HUES48 (cell line): ENCODE results near the gene VTA1.
"Not testable (repeated sequence)": the region's sequence is repeated elsewhere in the genome, so short reads cannot be mapped to it uniquely, and the experiment has no call there.

Experiments used
- H3K27ac ChIP-seq: one replicate; pipeline ENCODE4 v1.7.0; 2013; ENCODE audit warnings: low read depth, low read length, inconsistent platforms
- H3K27me3 ChIP-seq: 2 replicates; pipeline ENCODE4 v1.6.1; 2013; ENCODE audit warnings: mild to moderate bottlenecking, low read length; ENCODE audit not compliant: control insufficient read depth, insufficient read depth
- H3K36me3 ChIP-seq: 2 replicates; pipeline ENCODE4 v1.6.1; 2013; ENCODE audit warnings: low read length; ENCODE audit not compliant: control insufficient read depth, insufficient read depth
- H3K4me1 ChIP-seq: 2 replicates; pipeline ENCODE4 v1.6.1; 2013; ENCODE audit warnings: mild to moderate bottlenecking, low read length; ENCODE audit not compliant: control insufficient read depth, insufficient read depth
- H3K4me3 ChIP-seq: 2 replicates; pipeline ENCODE4 v1.5.1; 2013; ENCODE audit warnings: mild to moderate bottlenecking, low read depth, low read length
- H3K9ac ChIP-seq: 2 replicates; pipeline ENCODE4 v1.6.1; 2013; ENCODE audit warnings: mild to moderate bottlenecking, low read depth, low read length, moderate library complexity
- H3K9me3 ChIP-seq: 2 replicates; pipeline ENCODE4 v1.6.1; 2013; ENCODE audit warnings: low read length; ENCODE audit not compliant: control insufficient read depth, insufficient read depth

The VTA1 gene

DNA sequence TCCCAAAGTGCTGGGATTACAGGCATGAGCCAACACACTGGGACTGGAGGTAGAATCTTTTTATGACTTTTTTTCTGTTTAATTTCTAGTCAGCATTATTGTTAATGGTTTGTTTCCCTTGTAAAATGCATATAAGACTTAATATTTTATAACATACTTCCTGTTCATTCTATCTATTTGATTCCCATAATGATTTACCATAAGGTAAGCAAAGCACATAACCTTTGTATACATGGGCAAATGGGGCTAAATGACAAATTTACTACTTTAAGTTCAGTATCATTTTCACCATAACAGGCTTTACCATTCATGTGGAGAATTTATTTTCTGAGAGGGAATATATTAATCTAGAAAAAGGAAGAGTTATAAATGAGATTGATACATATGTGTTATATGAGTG is 24.3 kb downstream of the VTA1 start:
- Histone ChIP-seq H3K4me3 (no peak overlapping the region), H3K27me3 (no peaks in the 10 kb centered on the region), H3K9ac (no peak overlapping the region), H3K9me3 (no peaks in the 10 kb centered on the region), H3K36me3 (peaks cover 85% of the 10 kb centered on the region), H3K4me1 (no peaks in the 10 kb centered on the region), H3K27ac (no peak overlapping the region)

- no peaks in the 10 kb centered on the region for H3K4me1 ChIP-seq
- H3K27me3 ChIP-seq = no peaks in the 10 kb centered on the region
- H3K4me3 ChIP-seq = no peak overlapping the region
- H3K9ac ChIP-seq = no peak overlapping the region
- no peak overlapping the region for H3K27ac ChIP-seq
- H3K36me3 ChIP-seq = peaks cover 80% of the 10 kb centered on the region
- no peaks in the 10 kb centered on the region for H3K9me3 ChIP-seq
Measured at GRCh38 chr6:142172758-142173157, 25.7 kb downstream of the VTA1 start.

- H3K36me3 ChIP-seq = peaks cover 74% of the 10 kb centered on the region
- no peak overlapping the region for H3K27ac ChIP-seq
- no peaks in the 10 kb centered on the region for H3K4me1 ChIP-seq
- H3K9me3 ChIP-seq = no peaks in the 10 kb centered on the region
- no peak overlapping the region for H3K9ac ChIP-seq
- no peaks in the 10 kb centered on the region for H3K27me3 ChIP-seq
- no peak overlapping the region for H3K4me3 ChIP-seq
Measured at GRCh38 chr6:142173980-142174379, 26.9 kb downstream of the VTA1 start.

- H3K4me3 ChIP-seq = no peak overlapping the region
- no peaks in the 10 kb centered on the region for H3K4me1 ChIP-seq
- peaks cover 67% of the 10 kb centered on the region for H3K36me3 ChIP-seq
- no peak overlapping the region for H3K9ac ChIP-seq
- no peak overlapping the region for H3K27ac ChIP-seq
- H3K9me3 ChIP-seq = no peaks in the 10 kb centered on the region
- no peaks in the 10 kb centered on the region for H3K27me3 ChIP-seq
Measured at GRCh38 chr6:142174703-142175102, 27.6 kb downstream of the VTA1 start.

DNA sequence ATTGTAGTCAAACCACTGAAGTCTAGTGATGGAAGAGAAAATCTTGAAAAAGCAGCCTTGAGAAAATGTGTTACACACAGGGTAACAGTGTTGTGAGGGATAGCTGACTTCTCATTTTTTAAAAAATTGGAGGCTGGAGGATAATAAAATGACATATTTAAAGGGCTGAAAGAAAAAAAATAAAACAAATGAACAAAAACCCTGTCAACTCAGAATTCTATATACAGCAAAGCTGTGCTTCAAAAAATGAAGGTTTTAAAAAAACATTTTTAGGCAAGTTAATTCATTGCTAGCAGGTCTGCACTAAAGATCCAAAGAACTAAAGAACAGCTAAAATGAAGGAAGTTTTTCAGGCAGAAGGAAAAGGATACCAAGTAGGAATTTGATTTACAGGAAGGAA is 31.1 kb downstream of the VTA1 start:
- Histone ChIP-seq H3K36me3 (peaks cover 36% of the 10 kb centered on the region), H3K4me1 (no peaks in the 10 kb centered on the region), H3K27me3 (no peaks in the 10 kb centered on the region), H3K27ac (no peak overlapping the region), H3K9me3 (no peaks in the 10 kb centered on the region), H3K9ac (no peak overlapping the region), H3K4me3 (no peak overlapping the region)

GRCh38 chr6:142182004-142182403 is 34.9 kb downstream of the VTA1 start:
- Histone ChIP-seq H3K36me3 (peaks cover 8% of the 10 kb centered on the region), H3K4me3 (no peak overlapping the region), H3K4me1 (no peaks in the 10 kb centered on the region), H3K27ac (no peak overlapping the region), H3K9me3 (no peaks in the 10 kb centered on the region), H3K9ac (no peak overlapping the region), H3K27me3 (no peaks in the 10 kb centered on the region)

DNA sequence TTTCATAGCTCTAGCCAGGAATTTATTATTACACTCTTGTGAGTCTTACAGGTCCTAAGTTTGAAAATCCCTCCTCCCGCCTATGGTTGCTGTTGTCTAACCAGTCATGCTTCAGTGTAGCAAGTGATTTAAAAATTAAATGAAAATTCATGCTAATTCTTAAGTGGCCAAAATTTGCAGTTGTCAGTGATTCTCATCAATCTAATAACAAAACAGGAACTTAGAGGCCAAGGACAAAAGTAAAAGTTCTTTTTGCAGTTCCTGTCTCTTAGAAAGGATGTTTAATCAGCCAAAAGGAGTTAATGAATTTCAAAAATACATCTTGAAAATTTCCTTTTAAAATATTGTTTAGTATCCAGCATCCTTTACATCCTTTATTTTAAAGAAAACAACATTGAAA is 36.3 kb downstream of the VTA1 start:
- no peaks in the 10 kb centered on the region; the same call in 1 of the 2 replicates for H3K36me3 ChIP-seq
- H3K4me1 ChIP-seq = no peaks in the 10 kb centered on the region
- no peaks in the 10 kb centered on the region for H3K27me3 ChIP-seq
- H3K27ac ChIP-seq = no peak overlapping the region
- no peaks in the 10 kb centered on the region for H3K9me3 ChIP-seq
- H3K9ac ChIP-seq = no peak overlapping the region
- H3K4me3 ChIP-seq = no peak overlapping the region

DNA sequence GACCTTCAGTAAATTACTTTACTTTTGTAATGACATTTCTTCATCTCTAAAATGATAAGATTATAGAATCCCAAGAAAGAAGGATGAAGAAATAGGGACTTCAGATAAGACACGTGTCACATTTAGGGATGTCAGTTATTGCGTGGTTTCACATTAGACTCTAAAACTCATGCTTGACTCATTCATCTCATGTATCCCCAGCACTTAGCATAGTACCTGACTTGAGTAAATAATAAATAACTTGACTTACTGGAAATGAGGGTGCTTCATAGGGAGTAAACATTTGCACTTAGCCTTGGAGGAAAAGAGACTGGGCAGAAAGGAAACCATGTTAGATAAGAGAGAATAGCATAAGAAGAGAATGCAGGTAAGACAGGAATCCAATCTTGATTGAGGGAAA is 37.2 kb downstream of the VTA1 start:
- Histone ChIP-seq H3K4me1 (no peaks in the 10 kb centered on the region), H3K27ac (no peak overlapping the region), H3K9ac (no peak overlapping the region), H3K9me3 (no peaks in the 10 kb centered on the region), H3K27me3 (no peaks in the 10 kb centered on the region), H3K36me3 (peaks cover 6% of the 10 kb centered on the region; the same call in 1 of the 2 replicates), H3K4me3 (no peak overlapping the region)

DNA sequence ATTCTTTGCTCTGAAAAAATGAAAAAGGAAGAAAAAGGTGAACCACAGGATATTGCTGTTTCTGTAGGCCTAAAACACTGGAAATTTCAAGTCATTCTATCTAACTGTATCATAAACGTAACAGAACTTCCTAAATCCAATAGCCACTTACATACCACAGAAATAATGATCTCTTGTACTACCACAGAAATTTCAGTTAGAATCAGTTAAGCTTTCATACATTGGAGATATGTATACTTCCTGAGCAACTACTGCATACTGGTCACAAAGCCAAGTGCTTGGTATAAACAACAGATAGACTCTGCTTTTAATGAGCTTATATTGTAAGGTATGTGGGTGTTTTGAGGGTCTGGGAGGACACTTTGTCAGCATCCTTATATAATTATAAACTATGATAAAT is 38.6 kb downstream of the VTA1 start:
- Histone ChIP-seq H3K36me3 (peaks cover 17% of the 10 kb centered on the region), H3K9me3 (no peaks in the 10 kb centered on the region), H3K4me1 (no peaks in the 10 kb centered on the region), H3K27me3 (no peaks in the 10 kb centered on the region), H3K4me3 (no peak overlapping the region), H3K27ac (no peak overlapping the region), H3K9ac (no peak overlapping the region)

DNA sequence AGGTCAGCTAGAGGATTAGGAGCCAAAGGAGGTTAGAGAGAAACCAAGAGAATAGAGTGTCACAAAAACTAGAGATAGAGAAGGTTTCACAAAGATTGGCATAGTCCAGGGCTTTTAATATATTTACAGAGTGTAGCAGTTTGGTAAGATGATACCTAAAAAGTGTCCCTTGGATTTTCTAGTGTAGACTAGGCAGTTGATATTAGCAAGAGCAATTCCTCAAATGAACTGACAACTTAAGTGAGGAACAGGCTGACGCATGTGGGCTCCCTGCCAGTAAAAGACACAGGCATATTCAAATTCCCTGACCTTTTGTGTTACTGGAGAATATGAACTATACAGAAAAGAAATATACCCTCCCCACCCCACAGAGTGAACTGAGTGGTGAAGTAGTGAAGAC is 40.1 kb downstream of the VTA1 start:
- no peaks in the 10 kb centered on the region for H3K27me3 ChIP-seq

DNA sequence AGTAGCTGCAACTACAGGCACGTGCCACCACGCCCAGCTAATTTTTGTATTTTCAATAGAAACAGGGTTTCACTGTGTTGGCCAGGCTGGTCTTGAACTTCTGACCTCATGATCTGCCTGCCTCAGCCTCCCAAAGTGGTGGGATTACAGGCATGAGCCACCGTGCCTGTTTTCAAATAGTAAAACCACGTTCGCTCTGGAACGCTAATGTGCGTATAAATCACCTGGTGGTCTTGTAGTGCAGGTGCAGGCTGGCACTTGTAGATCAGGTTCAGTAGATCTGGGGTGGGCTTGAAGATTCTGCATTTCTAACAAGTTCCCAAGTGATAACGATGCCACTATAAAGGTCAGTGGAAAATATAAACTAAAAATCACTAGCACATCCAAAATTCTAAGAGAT is 41.3 kb downstream of the VTA1 start:
- H3K27me3 ChIP-seq, H3K9ac ChIP-seq, H3K4me3 ChIP-seq, H3K27ac ChIP-seq, H3K4me1 ChIP-seq, H3K9me3 ChIP-seq: not testable (repeated sequence)
- peaks cover 21% of the 10 kb centered on the region for H3K36me3 ChIP-seq

More for the DNA sequence above, 40.1 kb downstream of the VTA1 start:
- Histone ChIP-seq H3K27ac (no peak overlapping the region), H3K4me1 (no peaks in the 10 kb centered on the region), H3K4me3 (no peak overlapping the region), H3K9ac (no peak overlapping the region), H3K36me3 (peaks cover 21% of the 10 kb centered on the region), H3K9me3 (no peaks in the 10 kb centered on the region)

DNA sequence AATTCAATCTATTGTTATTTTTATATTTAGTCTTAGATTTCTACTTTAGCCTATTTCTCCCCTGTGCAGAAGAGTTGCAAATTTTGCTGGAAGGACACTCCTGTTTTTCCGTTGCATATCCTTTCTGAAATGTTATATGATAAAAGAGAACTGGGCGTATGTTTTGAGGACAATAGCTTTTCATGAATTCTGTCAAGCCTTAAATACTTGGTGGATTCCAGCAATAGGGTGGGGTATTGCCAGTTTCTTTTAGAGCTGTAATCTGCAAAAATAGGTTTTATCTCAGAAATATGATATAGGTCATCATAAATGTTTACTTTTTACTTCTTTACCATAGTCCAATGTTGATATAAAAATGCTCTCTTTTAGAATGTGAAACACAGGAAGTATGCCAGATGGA is 42.0 kb downstream of the VTA1 start:
- Histone ChIP-seq H3K9ac (no peak overlapping the region), H3K4me3 (no peak overlapping the region), H3K27ac (no peak overlapping the region), H3K36me3 (peaks cover 21% of the 10 kb centered on the region), H3K9me3 (no peaks in the 10 kb centered on the region), H3K27me3 (no peaks in the 10 kb centered on the region), H3K4me1 (no peaks in the 10 kb centered on the region)
